K562 (cell line): Measurements from ENCODE around the gene CEACAM21.

Experiments used
- CTCF ChIP-seq, 3 experiments: IDR thresholded peaks in 2 of 3; conservative IDR thresholded peaks in 1 of 3; 2 replicates each; pipeline ENCODE4 v1.5.1; 2011 to 2012; ENCODE audit warnings: low read length in 3 of 3, mild to moderate bottlenecking in 3 of 3, control low read depth in 2 of 3, improper control_type of control experiment in 1 of 3, inconsistent platforms in 1 of 3, low read depth in 1 of 3, mixed read lengths in 1 of 3, moderate library complexity in 1 of 3; ENCODE audit not compliant: insufficient read depth in 2 of 3
- ETS1 ChIP-seq: conservative IDR thresholded peaks from 2 replicates; pipeline ENCODE4 v1.6.1; 2011; ENCODE audit warnings: low read depth, mild to moderate bottlenecking, low read length; ENCODE audit not compliant: control insufficient read depth
- EZH2 ChIP-seq: IDR thresholded peaks from 2 replicates; pipeline ENCODE4 v1.6.1; 2012; ENCODE audit warnings: low read depth, mild to moderate bottlenecking, inconsistent platforms, low read length, borderline replicate concordance
- FOS ChIP-seq: IDR thresholded peaks from 3 replicates; pipeline ENCODE4 v1.6.1; 2011; ENCODE audit not compliant: insufficient read length; ENCODE audit errors: extremely low read depth
- IRF1 ChIP-seq: sonication (generic); formaldehyde crosslinking; IDR thresholded peaks from 2 replicates; pipeline ENCODE4 v1.8.0; 2022; ENCODE audit warnings: missing genetic modification reagents, mild to moderate bottlenecking, borderline replicate concordance
- KDM5B ChIP-seq: fragments of 200-600 bp; sonication (generic); IDR thresholded peaks from 2 replicates; pipeline ENCODE4 v1.6.1; 2012; ENCODE audit warnings: low read depth, mild to moderate bottlenecking, moderate library complexity, low read length, control low read depth, inconsistent platforms; ENCODE audit not compliant: insufficient replicate concordance
- MAFG ChIP-seq: fragments of 450-650 bp; conservative IDR thresholded peaks from 2 replicates; pipeline ENCODE4 v1.6.1; 2016; ENCODE audit warnings: missing genetic modification characterization, missing compliant biosample characterization
- MAX ChIP-seq: sonication (generic); formaldehyde crosslinking; IDR thresholded peaks from 2 replicates; pipeline ENCODE4 v1.9.0; 2022; ENCODE audit warnings: mild to moderate bottlenecking, missing genetic modification reagents
- NRF1 ChIP-seq, 2 experiments: fragments of 450-650 bp; IDR thresholded peaks in 1 of 2; conservative IDR thresholded peaks in 1 of 2; 2 replicates each; pipeline ENCODE4 v1.6.1; 2014; ENCODE audit warnings: mild to moderate bottlenecking in 2 of 2
- POLR2A ChIP-seq: fragments of 450-650 bp; conservative IDR thresholded peaks from 2 replicates; pipeline ENCODE4 v1.6.1; 2016
- PREB ChIP-seq: sonication (generic); formaldehyde crosslinking; IDR thresholded peaks from 2 replicates; pipeline ENCODE4 v1.8.1; 2023; ENCODE audit warnings: mild to moderate bottlenecking, missing genetic modification reagents
- TAF1 ChIP-seq: IDR thresholded peaks from 2 replicates; pipeline ENCODE4 v1.6.1; 2011; ENCODE audit warnings: mild to moderate bottlenecking, low read length, moderate library complexity; ENCODE audit not compliant: insufficient read depth, control insufficient read depth, severe bottlenecking; ENCODE audit errors: extremely low read depth

- TF ChIP-seq PREB (no peak), CTCF (IDR thresholded peaks at IDR 0.05 in 2 of 3, conservative IDR thresholded peaks at IDR 0.05 in 1 of 3; ENCODE audit: insufficient read depth in 2 of 3, low read depth in 1 of 3, low read length in 3 of 3) (peak; percentile 76 to 85 (median 80)), POLR2A (no peak), FOS (no peak), MAX (CRISPR knock-in tag) (no peak), MAFG (no peak), EZH2 (no peak), TAF1 (no peak), NRF1 (conservative IDR thresholded peaks at IDR 0.05 in 1 of 2, IDR thresholded peaks at IDR 0.05 in 1 of 2) (no peak), IRF1 (CRISPR knock-in tag) (no peak), KDM5B (no peak), ETS1 (no peak)
These were observed 19.4 kb downstream of the CEACAM21 start for GRCh38 chr19:41595258-41595889.
